Measurements from ENCODE around the gene CABP1.

GRCh38 chr12:120651821-120652220, 11.4 kb downstream of the CABP1 start:
- TF ChIP-seq CTCF (IDR thresholded peaks at IDR 0.05) (no peak), EZH2 (IDR thresholded peaks at IDR 0.05; ENCODE audit: borderline replicate concordance, insufficient read depth, low read depth, low read length, poor library complexity, severe bottlenecking) (no peak)

Measured in B cell (primary cell).